HCT116 (cell line): ENCODE results near the gene CD109.

Experiments used
- RAD21 ChIP-seq: IDR thresholded peaks from 2 replicates; pipeline ENCODE4 v1.6.1; 2012; ENCODE audit warnings: low read depth, mild to moderate bottlenecking
- SIN3A ChIP-seq: IDR thresholded peaks from 2 replicates; pipeline ENCODE4 v1.6.1; 2012; ENCODE audit warnings: low read depth
- TF ChIP-seq, protein P1 (sequence below), 3 experiments: fragments of 200-600 bp in 1 of 3; sonication (generic) in 1 of 3; IDR thresholded peaks in 2 of 3; conservative IDR thresholded peaks in 1 of 3; 2 replicates each; pipeline ENCODE4 v1.5.1; 2012 to 2017; ENCODE audit warnings: low read depth in 2 of 3, low read length in 2 of 3, antibody characterized with exemption in 1 of 3, borderline replicate concordance in 1 of 3, control low read depth in 1 of 3, mild to moderate bottlenecking in 1 of 3, mixed read lengths in 1 of 3, mixed run types in 1 of 3, moderate library complexity in 1 of 3; ENCODE audit not compliant: insufficient read depth in 1 of 3

DNA sequence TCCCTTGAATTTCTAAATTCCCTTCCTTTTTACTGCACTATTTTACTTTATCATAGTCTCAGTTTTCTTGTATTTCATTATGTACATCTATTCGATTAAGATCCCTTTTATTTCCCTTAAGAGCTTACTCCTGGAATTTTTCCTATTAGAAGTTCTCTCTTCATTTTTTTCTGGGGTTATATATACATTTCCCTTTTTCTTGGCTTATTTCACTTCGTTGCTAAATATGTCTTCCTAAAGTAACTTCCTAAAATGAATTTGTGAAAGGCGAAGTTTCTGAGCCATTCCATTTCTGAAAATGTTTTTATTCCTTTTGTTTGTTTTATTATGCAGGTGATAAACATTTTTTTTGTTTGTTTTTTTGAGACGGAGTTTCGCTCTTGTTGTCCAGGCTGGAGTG lies 5.9 kb upstream of the CD109 start:
- TF ChIP-seq, protein P1, sequence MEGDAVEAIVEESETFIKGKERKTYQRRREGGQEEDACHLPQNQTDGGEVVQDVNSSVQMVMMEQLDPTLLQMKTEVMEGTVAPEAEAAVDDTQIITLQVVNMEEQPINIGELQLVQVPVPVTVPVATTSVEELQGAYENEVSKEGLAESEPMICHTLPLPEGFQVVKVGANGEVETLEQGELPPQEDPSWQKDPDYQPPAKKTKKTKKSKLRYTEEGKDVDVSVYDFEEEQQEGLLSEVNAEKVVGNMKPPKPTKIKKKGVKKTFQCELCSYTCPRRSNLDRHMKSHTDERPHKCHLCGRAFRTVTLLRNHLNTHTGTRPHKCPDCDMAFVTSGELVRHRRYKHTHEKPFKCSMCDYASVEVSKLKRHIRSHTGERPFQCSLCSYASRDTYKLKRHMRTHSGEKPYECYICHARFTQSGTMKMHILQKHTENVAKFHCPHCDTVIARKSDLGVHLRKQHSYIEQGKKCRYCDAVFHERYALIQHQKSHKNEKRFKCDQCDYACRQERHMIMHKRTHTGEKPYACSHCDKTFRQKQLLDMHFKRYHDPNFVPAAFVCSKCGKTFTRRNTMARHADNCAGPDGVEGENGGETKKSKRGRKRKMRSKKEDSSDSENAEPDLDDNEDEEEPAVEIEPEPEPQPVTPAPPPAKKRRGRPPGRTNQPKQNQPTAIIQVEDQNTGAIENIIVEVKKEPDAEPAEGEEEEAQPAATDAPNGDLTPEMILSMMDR (IDR thresholded peaks at IDR 0.05 in 2 of 3, conservative IDR thresholded peaks at IDR 0.05 in 1 of 3; ENCODE audit: borderline replicate concordance in 1 of 3, insufficient read depth in 1 of 3, low read depth in 2 of 3, low read length in 2 of 3): no peak
- TF ChIP-seq RAD21 (no peak), SIN3A (no peak)
